Measurements from ENCODE around the gene ADCY3. TPM values are rescaled to one million over a fixed set of nuclear protein-coding genes. Genes with fewer than 3 reads are reported as not detected.

Gene ADCY3
- total and polyA plus RNA-seq, 10 donors = 36.5 to 61.5 (median 52.7) TPM

GRCh38 chr2:24886691-24887304 is 33.2 kb downstream of the ADCY3 start:
- peak; percentile 81 for DNase-seq
- Histone ChIP-seq H3K36me3 (no peaks in the 10 kb centered on the region), H3K27ac (peak overlapping the region in 5 of 8 donors; percentile 29 to 64 (median 58)), H3K27me3 (replicated peaks in 1 of 7) (no peaks in the 10 kb centered on the region), H3K4me1 (peaks cover 0 to 37% (median 21%) of the 10 kb centered on the region in 6 donors), H3K4me3 (peak overlapping the region in 7 of 8 donors; percentile 3 to 62 (median 33)), H3K9me3 (peaks cover 0 to 3% (median 1%) of the 10 kb centered on the region in 8 donors)
- WGBS, 5 donors = 30 to 38% (median 34%) methylated on average over 15 to 16 of the region's 16 CpGs
- intact Hi-C loops (cut with DNase I; ENCODE audit: low total_unique reads) = no loop called here
- TF ChIP-seq POLR2AphosphoS5 (IDR thresholded peaks at IDR 0.05) (peak; percentile 15 to 73 (median 21)), CTCF (IDR thresholded peaks at IDR 0.05 in 8 of 11, conservative IDR thresholded peaks at IDR 0.05 in 3 of 11) (no peak), POLR2A (IDR thresholded peaks at IDR 0.05) (no peak)

DNA sequence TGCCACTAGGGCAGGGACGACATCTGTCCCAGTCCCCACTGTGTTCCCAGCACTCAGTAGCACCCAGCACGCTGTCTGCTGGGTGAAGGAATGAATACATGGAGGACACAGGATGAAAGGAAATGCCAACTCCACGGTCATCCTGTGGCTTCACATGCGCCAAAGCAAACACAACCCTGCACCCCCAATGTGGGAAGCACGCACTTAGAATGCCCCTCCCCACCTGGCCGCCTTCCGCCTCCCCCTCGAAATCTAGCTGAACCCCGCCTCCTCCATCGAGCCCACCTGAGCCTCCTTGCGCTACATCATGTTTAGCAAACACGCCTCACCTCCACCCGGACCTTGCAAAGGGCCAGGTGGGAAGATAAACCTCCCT is 33.9 kb downstream of the ADCY3 start:
- WGBS, 5 donors = 61 to 83% (median 72%) methylated on average over 13 of the region's 13 CpGs
- H3K4me3 ChIP-seq = peak overlapping the region in 7 of 8 donors; percentile 3 to 62 (median 33)
- no peak for DNase-seq

GRCh38 chr2:24885221-24886125 is 34.6 kb downstream of the ADCY3 start:
- no peak for TF ChIP-seq POLR2A (IDR thresholded peaks at IDR 0.05)
- TF ChIP-seq CTCF (IDR thresholded peaks at IDR 0.05 in 8 of 11, conservative IDR thresholded peaks at IDR 0.05 in 3 of 11) = no peak
- TF ChIP-seq POLR2AphosphoS5 (IDR thresholded peaks at IDR 0.05) = no peak
- DNase-seq = no peak
- 76 to 82% (median 78%) methylated on average over 11 of the region's 11 CpGs for WGBS, 5 donors
- Histone ChIP-seq H3K27ac (peak overlapping the region in 2 of 8 donors; percentile 58 to 64), H3K9me3 (no peaks in the 10 kb centered on the region), H3K4me3 (peak overlapping the region in 2 of 8 donors; percentile 33 to 62), H3K4me1 (peaks cover 0 to 37% (median 21%) of the 10 kb centered on the region in 6 donors), H3K27me3 (replicated peaks in 1 of 7) (no peaks in the 10 kb centered on the region), H3K36me3 (no peaks in the 10 kb centered on the region)
- intact Hi-C loops (cut with DNase I; ENCODE audit: low total_unique reads) = no loop called here

More for the DNA sequence above, 33.9 kb downstream of the ADCY3 start:
- Histone ChIP-seq H3K4me1 (peaks cover 0 to 37% (median 21%) of the 10 kb centered on the region in 6 donors), H3K9me3 (no peaks in the 10 kb centered on the region), H3K36me3 (no peaks in the 10 kb centered on the region), H3K27ac (peak overlapping the region in 4 of 8 donors; percentile 29 to 64 (median 58)), H3K27me3 (replicated peaks in 1 of 7) (no peaks in the 10 kb centered on the region)
- intact Hi-C loops (cut with DNase I; ENCODE audit: low total_unique reads) = no loop called here
- TF ChIP-seq POLR2A (IDR thresholded peaks at IDR 0.05) = no peak
- TF ChIP-seq POLR2AphosphoS5 (IDR thresholded peaks at IDR 0.05) = no peak
- no peak for TF ChIP-seq CTCF (IDR thresholded peaks at IDR 0.05 in 8 of 11, conservative IDR thresholded peaks at IDR 0.05 in 3 of 11)

GRCh38 chr2:24883946-24884345 is 36.1 kb downstream of the ADCY3 start:
- H3K36me3 ChIP-seq = no peaks in the 10 kb centered on the region
- H3K27me3 ChIP-seq (replicated peaks in 1 of 7) = no peaks in the 10 kb centered on the region
- H3K4me1 ChIP-seq = peaks cover 0 to 37% (median 21%) of the 10 kb centered on the region in 6 donors
- intact Hi-C loops (cut with DNase I; ENCODE audit: low total_unique reads) = no loop called here
- no peaks in the 10 kb centered on the region for H3K9me3 ChIP-seq
- WGBS, 5 donors = 70 to 80% (median 76%) methylated on average over 4 of the region's 4 CpGs
- DNase-seq = no peak
- TF ChIP-seq CTCF (IDR thresholded peaks at IDR 0.05 in 8 of 11, conservative IDR thresholded peaks at IDR 0.05 in 3 of 11) (no peak), POLR2A (IDR thresholded peaks at IDR 0.05) (no peak), POLR2AphosphoS5 (IDR thresholded peaks at IDR 0.05) (no peak)
- H3K4me3 ChIP-seq = no peak overlapping the region
- H3K27ac ChIP-seq = no peak overlapping the region
